HFFc6 (cell line): ENCODE data around the gene MLXIPL. TPM values are rescaled to one million over a fixed set of nuclear protein-coding genes. Genes with fewer than 3 reads are reported as not detected.

Experiments used
- DNase-seq: peaks from one replicate; pipeline ENCODE4 v3.0.0-alpha.2; 2018
- H3K27ac Mint-ChIP-seq: 2 replicates; pipeline ENCODE4 v1.8.0; 2020; ENCODE audit warnings: mild to moderate bottlenecking, mixed read lengths
- H3K27me3 Mint-ChIP-seq: 2 replicates; pipeline ENCODE4 v1.8.0; 2021; ENCODE audit warnings: mild to moderate bottlenecking, moderate library complexity, mixed read lengths; ENCODE audit not compliant: insufficient read depth
- H3K36me3 Mint-ChIP-seq: 2 replicates; pipeline ENCODE4 v1.8.0; 2021; ENCODE audit warnings: low read depth, mixed read lengths
- H3K4me1 Mint-ChIP-seq: 2 replicates; pipeline ENCODE4 v1.8.0; 2020; ENCODE audit warnings: low read depth, mixed read lengths
- H3K4me3 Mint-ChIP-seq: 2 replicates; pipeline ENCODE4 v1.8.0; 2020; ENCODE audit warnings: mild to moderate bottlenecking, moderate library complexity, mixed read lengths
- H3K9me3 Mint-ChIP-seq: 2 replicates; pipeline ENCODE4 v1.8.0; 2020; ENCODE audit warnings: mild to moderate bottlenecking, mixed read lengths
- long read RNA-seq: library from polyadenylated mRNA; unstranded; transcript quantifications from one replicate; pipeline ENCODE4 v2.0.0, GENCODE V29; 2019
- total RNA-seq, 6 experiments: library from RNA; stranded (reverse); fragmentation: NEBNext Ultra II Directional; extraction: Animal tissue kit (Norgen Biotek cat#: 25700); gene quantifications; 2 replicates in 1 of 6; 3 replicates in 5 of 6; pipeline ENCODE4 v1.2.3, GENCODE V29; 2021
- TF ChIP-seq, protein P1 (sequence below): fragments of 200-600 bp; sonication (generic); IDR thresholded peaks from 2 replicates; pipeline ENCODE4 v1.5.0; 2021; ENCODE audit warnings: antibody characterized with exemption, mild to moderate bottlenecking

The MLXIPL gene, protein sequence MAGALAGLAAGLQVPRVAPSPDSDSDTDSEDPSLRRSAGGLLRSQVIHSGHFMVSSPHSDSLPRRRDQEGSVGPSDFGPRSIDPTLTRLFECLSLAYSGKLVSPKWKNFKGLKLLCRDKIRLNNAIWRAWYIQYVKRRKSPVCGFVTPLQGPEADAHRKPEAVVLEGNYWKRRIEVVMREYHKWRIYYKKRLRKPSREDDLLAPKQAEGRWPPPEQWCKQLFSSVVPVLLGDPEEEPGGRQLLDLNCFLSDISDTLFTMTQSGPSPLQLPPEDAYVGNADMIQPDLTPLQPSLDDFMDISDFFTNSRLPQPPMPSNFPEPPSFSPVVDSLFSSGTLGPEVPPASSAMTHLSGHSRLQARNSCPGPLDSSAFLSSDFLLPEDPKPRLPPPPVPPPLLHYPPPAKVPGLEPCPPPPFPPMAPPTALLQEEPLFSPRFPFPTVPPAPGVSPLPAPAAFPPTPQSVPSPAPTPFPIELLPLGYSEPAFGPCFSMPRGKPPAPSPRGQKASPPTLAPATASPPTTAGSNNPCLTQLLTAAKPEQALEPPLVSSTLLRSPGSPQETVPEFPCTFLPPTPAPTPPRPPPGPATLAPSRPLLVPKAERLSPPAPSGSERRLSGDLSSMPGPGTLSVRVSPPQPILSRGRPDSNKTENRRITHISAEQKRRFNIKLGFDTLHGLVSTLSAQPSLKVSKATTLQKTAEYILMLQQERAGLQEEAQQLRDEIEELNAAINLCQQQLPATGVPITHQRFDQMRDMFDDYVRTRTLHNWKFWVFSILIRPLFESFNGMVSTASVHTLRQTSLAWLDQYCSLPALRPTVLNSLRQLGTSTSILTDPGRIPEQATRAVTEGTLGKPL
- total RNA-seq, result not detected
- long read RNA-seq, result 0 reads

DNA sequence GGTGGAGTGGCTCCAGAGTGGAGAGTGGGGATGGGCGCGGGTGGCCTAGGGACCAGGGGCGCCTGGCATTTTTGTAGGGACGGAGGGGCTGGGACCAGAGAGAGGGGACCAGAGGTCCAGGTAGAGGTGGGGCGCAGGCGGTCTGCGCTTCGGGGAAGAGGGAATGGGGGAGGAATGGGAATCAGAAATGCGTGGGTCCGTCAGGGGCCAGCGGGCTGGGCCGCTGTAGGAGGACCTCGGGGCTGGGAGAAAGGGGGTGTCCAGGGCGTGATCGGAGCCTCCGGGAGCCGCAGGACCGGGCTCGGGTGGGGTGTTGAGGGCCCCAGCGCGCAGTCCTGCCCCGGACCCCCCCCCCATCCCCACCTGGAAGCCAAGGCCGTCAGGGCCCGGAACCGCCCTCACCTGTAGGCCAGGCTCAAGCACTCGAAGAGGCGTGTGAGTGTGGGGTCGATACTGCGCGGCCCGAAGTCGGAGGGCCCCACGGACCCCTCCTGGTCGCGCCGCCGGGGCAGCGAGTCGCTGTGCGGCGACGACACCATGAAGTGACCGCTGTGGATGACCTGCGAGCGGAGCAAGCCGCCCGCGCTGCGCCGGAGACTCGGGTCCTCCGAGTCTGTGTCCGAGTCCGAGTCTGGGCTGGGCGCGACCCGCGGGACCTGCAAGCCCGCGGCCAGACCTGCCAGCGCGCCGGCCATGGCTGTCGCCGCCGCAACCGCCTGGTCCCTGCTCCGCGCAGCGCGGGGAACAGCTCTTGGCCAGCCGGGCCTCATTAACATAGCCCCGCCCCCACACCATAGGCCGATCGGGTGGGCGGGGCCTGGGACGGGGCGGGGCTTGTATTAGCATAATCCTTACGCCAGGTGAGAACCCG, at the start of gene MLXIPL:
Gene MLXIPL (minus strand): TSS at position 725 of the 871 bp plus-strand sequence. CDS start 30 bp downstream, at position 695.
- no peak within 1 kb of the TSS for H3K4me3 Mint-ChIP-seq
- no peak for DNase-seq
- no peaks in the 10 kb centered on the region; the same call in none of the 2 replicates for H3K4me1 Mint-ChIP-seq
- H3K27ac Mint-ChIP-seq, result no peak within 1 kb of the TSS
- peaks cover 44% of the 10 kb centered on the region for H3K27me3 Mint-ChIP-seq
- no peaks in the 10 kb centered on the region for H3K9me3 Mint-ChIP-seq
- TF ChIP-seq, protein P1, sequence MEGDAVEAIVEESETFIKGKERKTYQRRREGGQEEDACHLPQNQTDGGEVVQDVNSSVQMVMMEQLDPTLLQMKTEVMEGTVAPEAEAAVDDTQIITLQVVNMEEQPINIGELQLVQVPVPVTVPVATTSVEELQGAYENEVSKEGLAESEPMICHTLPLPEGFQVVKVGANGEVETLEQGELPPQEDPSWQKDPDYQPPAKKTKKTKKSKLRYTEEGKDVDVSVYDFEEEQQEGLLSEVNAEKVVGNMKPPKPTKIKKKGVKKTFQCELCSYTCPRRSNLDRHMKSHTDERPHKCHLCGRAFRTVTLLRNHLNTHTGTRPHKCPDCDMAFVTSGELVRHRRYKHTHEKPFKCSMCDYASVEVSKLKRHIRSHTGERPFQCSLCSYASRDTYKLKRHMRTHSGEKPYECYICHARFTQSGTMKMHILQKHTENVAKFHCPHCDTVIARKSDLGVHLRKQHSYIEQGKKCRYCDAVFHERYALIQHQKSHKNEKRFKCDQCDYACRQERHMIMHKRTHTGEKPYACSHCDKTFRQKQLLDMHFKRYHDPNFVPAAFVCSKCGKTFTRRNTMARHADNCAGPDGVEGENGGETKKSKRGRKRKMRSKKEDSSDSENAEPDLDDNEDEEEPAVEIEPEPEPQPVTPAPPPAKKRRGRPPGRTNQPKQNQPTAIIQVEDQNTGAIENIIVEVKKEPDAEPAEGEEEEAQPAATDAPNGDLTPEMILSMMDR, result no peak
- no peaks in the 10 kb centered on the region for H3K36me3 Mint-ChIP-seq

DNA sequence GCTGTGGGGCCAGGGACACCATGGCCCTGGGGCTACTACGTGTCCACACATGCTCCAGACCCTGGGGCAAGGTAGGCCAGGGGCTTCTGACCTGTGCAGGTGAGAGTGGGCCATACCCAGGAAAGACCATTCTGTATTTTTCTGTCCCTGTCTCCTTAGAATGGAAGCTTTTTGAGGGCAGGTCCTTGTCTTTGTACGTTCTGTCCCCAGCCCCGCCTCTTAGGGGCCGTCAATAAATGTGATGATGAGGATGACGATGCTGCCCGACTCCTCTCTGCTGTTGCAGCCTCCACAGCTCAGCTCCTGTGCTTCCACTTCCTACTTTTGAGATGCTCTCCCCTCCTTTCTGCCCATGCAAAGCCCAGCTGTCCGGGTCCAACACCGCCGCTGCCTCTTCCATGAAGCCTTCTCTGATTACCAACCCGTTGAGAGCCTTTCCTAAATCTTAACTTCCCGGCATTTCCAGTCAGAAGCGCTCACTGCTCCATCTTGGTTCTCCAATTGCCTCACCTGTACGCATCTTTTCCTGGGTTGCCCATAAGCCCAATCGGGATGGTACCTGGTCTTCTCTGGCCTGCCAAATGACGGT, 47.6 kb upstream of the MLXIPL start:
- Mint-ChIP-seq H3K4me3 (no peak overlapping the region), H3K36me3 (peaks cover 7% of the 10 kb centered on the region; the same call in 1 of the 2 replicates)
- DNase-seq, result no peak

DNA sequence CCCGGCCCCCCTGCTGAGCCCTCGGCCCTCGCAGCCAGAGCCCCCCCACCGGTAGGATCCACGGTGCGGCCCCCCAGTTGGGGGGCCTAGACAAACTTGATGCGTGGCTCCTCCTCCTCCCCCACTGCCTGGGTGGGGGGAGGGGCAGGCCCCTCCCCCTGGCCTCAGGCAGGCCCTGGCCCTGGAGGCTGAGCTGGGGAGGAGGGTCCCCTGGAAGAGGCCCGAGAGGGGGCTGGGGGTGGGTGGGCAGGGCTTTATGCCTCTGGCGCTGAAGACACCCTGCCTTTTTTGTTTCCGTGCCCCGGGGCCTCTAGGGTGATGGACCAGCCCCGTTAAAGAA, 47.0 kb upstream of the MLXIPL start:
- H3K4me3 Mint-ChIP-seq, result no peak overlapping the region
- TF ChIP-seq, protein P1, result no peak
- peaks cover 7% of the 10 kb centered on the region; the same call in 1 of the 2 replicates for H3K36me3 Mint-ChIP-seq

More for the DNA sequence above, 47.6 kb upstream of the MLXIPL start:
- Mint-ChIP-seq H3K9me3 (no peaks in the 10 kb centered on the region), H3K27ac (no peak overlapping the region; the same call in 1 of the 2 replicates), H3K27me3 (peaks cover 2% of the 10 kb centered on the region; the same call in 1 of the 2 replicates), H3K4me1 (peaks cover 6% of the 10 kb centered on the region; the same call in 1 of the 2 replicates)
- TF ChIP-seq, protein P1, result no peak

DNA sequence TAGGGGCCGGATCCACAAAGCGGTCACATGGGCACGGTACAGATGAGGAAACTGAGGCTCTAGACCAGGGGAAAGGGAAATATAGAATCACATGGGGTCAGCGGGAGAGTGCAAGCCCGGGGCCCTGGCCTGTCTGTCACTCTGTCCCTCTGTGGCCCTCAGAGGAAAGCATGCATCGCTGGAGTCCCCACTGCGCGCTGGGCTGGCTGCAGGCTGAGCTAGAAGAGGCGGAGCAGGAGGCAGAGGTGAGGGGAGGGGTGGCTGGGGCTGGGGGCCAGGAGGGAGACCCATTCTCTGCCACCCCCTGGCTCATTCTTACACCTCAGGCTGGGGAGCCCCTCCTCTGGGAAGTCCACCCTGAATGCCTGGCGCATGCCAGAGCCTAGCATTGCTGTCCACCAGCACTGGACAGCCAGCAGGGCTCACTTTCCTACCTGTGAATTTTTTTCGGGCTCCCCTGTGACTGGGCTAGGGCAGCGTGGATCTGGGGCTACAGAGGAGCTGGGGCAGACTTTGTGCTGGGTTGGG, 45.6 kb upstream of the MLXIPL start:
- Mint-ChIP-seq H3K4me3 (no peak overlapping the region), H3K4me1 (peaks cover 15% of the 10 kb centered on the region), H3K36me3 (peaks cover 7% of the 10 kb centered on the region; the same call in 1 of the 2 replicates), H3K27ac (no peak overlapping the region), H3K27me3 (peaks cover 2% of the 10 kb centered on the region; the same call in 1 of the 2 replicates), H3K9me3 (no peaks in the 10 kb centered on the region)
- no peak for DNase-seq
- TF ChIP-seq, protein P1, result no peak

More for the DNA sequence above, 47.0 kb upstream of the MLXIPL start:
- Mint-ChIP-seq H3K9me3 (no peaks in the 10 kb centered on the region), H3K27ac (no peak overlapping the region), H3K4me1 (peaks cover 6% of the 10 kb centered on the region; the same call in 1 of the 2 replicates), H3K27me3 (peaks cover 2% of the 10 kb centered on the region; the same call in 1 of the 2 replicates)
- no peak for DNase-seq
